Measurements from ENCODE around the gene HTR4.
"Not testable (repeated sequence)": the region's sequence is repeated elsewhere in the genome, so short reads cannot be mapped to it uniquely, and the experiment has no call there.

Gene HTR4

GRCh38 chr5:148468746-148469145 is 185.6 kb downstream of the HTR4 start:
- DNase-seq, result not testable (repeated sequence)

- DNase-seq, result no peak
These were observed 186.4 kb downstream of the HTR4 start for GRCh38 chr5:148467958-148468357.

GRCh38 chr5:148466236-148466580 is 188.1 kb downstream of the HTR4 start:
- no peak for DNase-seq

DNA sequence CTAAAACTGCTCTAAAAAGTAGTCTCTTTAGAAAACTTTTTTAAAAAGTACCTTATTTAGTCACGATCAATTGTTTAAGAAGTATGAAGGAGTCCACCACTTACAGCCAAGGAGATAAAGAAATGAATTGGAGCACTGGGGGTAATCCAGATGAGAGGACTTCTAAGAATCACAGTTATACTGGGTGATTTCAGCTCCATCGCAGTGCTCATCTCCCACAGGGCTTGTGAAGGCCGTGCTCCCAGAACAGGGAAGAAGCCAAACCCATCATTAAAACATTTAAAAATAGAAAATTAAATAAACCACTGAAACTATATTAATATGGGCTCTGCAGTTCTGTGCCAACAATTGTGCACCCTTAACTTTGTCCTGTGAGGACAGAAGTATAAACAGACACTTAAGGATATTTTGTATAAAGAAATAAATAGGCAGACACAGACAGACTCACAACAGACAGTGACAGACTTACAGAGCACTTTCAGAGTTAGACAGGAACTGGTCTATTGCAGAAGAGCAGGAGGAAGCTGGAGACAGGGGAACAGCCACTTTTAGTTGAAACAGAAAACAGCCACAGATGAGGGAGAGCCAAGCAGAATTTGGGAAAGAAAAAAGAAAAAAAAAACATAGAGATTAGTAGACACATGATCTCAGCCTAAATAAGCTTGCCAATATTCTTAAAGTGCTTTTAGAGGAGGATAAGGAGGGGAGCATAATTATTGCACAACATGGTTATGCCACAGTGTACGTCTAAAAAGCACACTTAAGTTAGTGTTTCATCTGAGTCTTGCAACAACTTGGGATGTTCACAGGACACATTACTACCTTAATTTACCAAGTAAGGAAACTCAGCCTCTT is 188.7 kb downstream of the HTR4 start:
- DNase-seq, result peak in 1 of 2 donors; percentile 33

GRCh38 chr5:148459669-148460068 is 194.7 kb downstream of the HTR4 start:
- no peak for DNase-seq

DNA sequence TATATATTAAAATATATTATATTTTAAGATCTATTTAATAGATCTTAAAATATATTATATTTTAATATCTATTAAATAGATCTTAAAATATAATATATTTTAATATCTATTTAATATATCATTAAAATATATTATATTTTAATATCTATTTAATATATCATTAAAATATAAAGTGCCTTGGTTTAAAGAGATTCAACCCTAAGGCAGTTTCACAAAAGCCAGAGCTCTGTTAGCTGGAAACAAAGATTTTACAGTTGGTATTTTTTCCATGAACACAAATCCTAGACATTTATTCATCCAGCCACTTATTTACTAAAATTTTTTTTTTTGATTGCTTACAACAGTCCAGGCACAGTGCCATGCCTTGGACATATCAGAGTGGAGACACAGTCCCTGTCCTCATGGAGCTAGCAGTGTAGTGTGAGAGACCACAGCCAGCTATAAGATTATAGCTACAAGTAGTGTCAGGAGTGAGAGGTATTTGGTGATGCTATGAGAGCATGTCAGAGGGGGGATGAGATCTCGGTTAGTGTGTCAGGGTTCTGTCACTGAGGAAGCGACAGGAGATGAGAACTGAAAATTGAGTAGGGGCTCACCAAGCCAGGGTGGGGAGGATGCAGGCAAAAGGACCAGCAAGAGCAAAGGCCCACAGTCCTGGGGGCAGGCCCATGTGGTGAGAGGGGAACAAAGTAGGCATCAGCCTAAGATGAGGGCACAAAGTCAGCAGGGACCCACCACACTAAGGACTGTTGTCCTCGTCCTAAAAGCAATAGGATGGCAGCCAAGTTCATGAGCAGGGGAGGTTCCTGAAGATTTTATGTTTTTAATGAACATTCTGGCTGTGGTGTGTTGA is 196.1 kb downstream of the HTR4 start:
- DNase-seq, result no peak

DNA sequence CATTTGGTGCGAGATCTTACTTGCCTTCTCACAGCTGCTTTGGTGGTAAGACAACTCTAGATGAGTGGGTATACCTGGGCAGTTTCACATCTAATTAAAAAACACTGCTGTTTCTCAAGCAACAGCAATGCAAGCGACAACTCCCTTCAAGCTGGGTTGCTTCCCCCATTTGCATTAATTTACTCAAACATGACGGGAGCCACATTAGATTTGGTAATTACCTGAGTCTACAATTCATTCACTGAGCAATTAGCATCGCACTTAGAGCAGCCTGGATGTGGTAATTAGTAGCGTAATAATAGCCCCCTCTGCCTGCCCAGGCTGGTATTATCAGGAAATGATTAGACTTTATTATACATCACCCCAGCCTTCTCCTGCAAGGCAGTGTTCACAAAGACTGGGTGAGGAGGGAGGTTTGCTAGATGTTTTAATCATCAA is 197.1 kb downstream of the HTR4 start:
- DNase-seq, result peak in 1 of 2 donors; percentile 5

DNA sequence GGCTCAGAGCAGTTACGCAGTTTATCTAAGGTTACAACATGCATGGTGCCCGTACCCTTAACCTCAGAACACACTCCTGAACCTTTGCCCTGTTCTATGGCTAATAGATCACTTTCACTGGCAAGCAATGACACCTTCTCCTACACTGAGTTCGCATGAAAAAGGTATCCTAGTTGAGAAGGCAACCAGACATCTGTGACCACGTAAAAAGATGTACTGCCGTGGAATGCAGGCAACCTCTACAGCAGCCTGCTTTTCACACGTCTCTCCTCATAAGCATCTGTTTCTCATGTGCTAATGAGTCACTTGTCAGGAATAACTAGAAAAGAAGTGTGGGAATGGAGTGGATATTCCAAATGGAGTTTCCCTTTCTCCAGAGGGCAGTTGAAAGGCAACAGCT is 199.1 kb downstream of the HTR4 start:
- no peak for DNase-seq

DNA sequence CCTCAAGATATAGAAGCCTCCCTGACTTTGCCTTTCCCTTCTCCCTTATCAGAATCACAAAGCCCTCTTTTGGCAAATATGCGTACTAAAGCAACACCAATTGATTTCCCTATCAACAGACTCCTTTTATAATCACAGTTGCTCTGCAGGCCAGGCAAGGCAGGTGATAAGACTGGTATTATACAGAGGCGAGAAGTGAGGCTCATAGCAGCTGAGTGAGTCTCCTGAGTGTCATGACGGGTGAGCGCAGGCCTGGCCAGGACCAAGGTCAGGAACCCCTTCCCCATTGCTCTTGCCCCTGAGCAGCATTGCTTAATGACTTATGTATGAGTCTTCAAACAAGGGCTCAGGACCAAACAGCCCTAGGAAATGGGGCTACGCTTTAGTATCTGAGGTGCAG is 199.8 kb downstream of the HTR4 start:
- DNase-seq, result no peak

- DNase-seq, result no peak
These were observed 201.7 kb downstream of the HTR4 start for GRCh38 chr5:148452499-148453193.

DNA sequence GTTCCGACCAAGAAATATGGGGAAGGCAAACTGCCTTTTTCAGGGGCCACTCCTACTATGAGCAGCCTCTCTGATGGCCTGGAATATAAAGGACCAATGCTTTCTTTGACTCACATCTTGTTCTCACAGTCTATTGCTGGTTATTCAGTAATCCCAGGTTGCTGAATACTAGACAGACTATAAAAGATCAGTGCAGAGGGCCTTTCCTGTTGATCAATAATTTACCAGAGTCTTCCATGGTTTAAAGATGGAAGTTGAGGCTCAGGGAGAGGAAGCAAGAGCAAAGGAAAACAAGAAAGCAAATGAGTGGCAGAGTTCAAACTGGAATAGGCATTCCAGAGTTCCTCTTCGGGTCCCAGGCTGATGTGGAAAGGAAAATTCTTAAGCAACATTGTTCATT is 207.7 kb downstream of the HTR4 start:
- no peak for DNase-seq

- DNase-seq, result no peak
These were observed 208.7 kb downstream of the HTR4 start for GRCh38 chr5:148445578-148445977.

GRCh38 chr5:148443998-148444397 is 210.3 kb downstream of the HTR4 start:
- DNase-seq, result peak in 1 of 2 donors; percentile 24

DNA sequence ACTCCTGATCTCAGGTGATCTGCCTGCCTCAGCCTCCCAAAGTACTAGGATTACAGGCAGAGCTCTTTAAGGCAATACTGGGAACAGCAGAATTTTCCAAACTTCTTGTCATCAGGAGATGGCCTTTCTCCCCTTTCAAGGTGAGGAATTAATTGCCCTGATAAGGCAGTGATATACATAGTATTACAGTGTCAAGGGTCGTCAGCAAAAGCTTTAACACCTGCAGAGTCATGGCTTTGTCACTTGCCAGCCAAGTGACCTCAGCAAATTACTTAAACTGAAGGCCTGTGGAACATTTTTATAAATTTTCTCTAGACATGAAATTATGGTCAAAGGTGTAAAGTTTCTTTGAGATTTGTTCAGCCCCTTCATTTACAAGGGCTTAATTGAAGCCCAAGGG is 211.1 kb downstream of the HTR4 start:
- no peak for DNase-seq

DNA sequence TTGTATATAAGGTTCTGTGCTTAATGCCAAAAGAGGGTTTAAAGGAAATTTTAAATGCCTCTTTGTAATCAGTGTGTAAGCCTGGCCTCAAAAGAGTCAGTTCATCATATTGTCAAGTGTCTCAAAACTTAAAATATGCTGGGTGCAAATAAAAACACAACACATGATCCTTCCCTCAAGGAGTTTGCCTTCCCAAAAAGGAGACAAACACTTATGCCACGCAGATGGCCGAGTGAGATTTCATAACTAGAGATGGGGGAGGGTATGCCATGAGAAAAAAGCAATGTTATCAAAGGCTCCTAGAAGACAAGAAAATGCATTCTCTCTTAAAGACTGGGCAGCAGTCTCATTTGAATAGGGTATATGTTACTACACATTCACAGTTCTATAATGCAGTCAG is 215.4 kb downstream of the HTR4 start:
- DNase-seq, result no peak

DNA sequence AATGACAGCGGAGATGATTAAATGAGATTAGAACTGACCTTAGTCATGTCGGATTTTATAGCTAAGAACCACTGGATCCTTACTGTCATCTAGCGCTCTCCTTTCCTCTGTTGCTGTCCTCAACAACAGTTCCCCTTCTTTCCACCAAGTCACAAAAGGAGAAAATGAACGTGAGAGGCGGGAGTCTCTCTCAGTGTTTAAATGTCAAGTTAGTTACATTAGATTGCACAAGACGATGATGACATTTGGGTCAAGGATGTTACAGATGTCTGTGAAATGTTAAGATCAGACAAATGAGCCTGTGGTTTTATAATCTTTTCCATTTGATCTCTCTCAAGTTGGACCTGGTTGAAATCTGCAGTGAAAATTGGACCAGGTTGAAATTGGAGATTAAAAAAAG is 217.1 kb downstream of the HTR4 start:
- DNase-seq, result no peak

GRCh38 chr5:148436029-148436428 is 218.3 kb downstream of the HTR4 start:
- DNase-seq, result no peak

- DNase-seq, result no peak
These were observed 220.5 kb downstream of the HTR4 start for GRCh38 chr5:148433826-148434225.

All from bone marrow (tissue), 2 donors.